ENCODE data around the gene LSM7. TPM values are rescaled to one million over a fixed set of nuclear protein-coding genes. Genes with fewer than 3 reads are reported as not detected.

Gene LSM7
- total and polyA plus RNA-seq, 9 of the 15 experiments (the other 6 are each of a cell fraction or from before 2014, with no cell fraction given), result 40.5 to 690 (median 265) TPM

DNA sequence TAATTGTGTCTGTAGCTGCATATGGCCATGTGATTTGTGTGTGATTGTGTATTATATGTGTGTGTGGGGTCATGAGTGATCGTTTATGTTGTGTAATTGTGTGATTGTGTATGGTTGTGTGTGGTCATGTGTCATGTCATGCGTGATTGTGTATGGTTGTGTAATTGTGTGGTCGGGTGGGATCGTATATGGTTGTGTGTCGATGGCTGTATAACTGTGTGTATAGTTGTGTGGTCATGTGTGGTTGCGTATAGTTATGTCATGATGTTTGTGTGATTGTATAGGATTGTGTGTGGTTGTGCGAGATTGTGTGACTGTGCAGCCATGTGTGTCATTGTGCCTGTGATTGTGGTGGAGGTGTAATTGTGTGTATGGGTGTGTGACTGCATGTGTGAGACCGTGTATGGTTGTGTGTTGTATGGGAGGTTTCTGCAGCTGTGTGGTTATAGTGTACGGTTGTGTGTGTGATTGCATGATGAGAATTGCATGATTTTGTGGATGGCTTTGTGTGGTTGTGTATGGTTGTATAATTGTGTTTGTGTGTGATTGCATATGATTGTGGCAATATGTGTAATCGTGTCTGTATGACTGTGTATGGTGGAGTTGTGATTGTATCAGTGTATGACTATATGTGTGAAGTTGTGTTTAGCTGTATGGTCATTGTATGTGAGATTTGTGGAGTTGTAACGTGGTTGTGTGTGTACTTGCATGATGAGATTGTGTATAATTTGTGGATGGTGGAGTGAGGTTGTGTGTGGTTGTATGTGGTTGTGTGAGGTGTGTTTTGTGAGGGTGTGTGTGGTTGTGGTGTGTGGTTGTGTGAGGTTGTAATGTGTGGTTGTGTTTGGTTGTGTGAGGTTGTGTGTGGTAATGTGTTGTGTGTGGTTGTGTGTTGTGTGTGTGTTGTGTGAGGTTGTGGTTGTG is 33.9 kb upstream of the LSM7 start (continued):
- TF ChIP-seq, protein P1, sequence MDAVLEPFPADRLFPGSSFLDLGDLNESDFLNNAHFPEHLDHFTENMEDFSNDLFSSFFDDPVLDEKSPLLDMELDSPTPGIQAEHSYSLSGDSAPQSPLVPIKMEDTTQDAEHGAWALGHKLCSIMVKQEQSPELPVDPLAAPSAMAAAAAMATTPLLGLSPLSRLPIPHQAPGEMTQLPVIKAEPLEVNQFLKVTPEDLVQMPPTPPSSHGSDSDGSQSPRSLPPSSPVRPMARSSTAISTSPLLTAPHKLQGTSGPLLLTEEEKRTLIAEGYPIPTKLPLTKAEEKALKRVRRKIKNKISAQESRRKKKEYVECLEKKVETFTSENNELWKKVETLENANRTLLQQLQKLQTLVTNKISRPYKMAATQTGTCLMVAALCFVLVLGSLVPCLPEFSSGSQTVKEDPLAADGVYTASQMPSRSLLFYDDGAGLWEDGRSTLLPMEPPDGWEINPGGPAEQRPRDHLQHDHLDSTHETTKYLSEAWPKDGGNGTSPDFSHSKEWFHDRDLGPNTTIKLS (IDR thresholded peaks at IDR 0.05; ENCODE audit: borderline replicate concordance, low read depth), result no peak
- no peak for TF ChIP-seq ZNF224 (CRISPR knock-in tag; IDR thresholded peaks at IDR 0.05)
- no peak for TF ChIP-seq NFE2 (IDR thresholded peaks at IDR 0.05; ENCODE audit: low read depth)
- TF ChIP-seq, protein P2, sequence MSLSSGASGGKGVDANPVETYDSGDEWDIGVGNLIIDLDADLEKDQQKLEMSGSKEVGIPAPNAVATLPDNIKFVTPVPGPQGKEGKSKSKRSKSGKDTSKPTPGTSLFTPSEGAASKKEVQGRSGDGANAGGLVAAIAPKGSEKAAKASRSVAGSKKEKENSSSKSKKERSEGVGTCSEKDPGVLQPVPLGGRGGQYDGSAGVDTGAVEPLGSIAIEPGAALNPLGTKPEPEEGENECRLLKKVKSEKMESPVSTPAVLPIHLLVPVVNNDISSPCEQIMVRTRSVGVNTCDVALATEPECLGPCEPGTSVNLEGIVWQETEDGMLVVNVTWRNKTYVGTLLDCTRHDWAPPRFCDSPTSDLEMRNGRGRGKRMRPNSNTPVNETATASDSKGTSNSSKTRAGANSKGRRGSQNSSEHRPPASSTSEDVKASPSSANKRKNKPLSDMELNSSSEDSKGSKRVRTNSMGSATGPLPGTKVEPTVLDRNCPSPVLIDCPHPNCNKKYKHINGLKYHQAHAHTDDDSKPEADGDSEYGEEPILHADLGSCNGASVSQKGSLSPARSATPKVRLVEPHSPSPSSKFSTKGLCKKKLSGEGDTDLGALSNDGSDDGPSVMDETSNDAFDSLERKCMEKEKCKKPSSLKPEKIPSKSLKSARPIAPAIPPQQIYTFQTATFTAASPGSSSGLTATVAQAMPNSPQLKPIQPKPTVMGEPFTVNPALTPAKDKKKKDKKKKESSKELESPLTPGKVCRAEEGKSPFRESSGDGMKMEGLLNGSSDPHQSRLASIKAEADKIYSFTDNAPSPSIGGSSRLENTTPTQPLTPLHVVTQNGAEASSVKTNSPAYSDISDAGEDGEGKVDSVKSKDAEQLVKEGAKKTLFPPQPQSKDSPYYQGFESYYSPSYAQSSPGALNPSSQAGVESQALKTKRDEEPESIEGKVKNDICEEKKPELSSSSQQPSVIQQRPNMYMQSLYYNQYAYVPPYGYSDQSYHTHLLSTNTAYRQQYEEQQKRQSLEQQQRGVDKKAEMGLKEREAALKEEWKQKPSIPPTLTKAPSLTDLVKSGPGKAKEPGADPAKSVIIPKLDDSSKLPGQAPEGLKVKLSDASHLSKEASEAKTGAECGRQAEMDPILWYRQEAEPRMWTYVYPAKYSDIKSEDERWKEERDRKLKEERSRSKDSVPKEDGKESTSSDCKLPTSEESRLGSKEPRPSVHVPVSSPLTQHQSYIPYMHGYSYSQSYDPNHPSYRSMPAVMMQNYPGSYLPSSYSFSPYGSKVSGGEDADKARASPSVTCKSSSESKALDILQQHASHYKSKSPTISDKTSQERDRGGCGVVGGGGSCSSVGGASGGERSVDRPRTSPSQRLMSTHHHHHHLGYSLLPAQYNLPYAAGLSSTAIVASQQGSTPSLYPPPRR (CRISPR knock-in tag; IDR thresholded peaks at IDR 0.05; ENCODE audit: borderline replicate concordance), result 0 out of 2 replicates have a peak, but pooled peaks have one; percentile 26
- TF ChIP-seq NR4A1 (CRISPR knock-in tag; IDR thresholded peaks at IDR 0.05), result no peak
- no peak for TF ChIP-seq NR4A1 (tag; IDR thresholded peaks at IDR 0.05)
- TF ChIP-seq, protein P3, sequence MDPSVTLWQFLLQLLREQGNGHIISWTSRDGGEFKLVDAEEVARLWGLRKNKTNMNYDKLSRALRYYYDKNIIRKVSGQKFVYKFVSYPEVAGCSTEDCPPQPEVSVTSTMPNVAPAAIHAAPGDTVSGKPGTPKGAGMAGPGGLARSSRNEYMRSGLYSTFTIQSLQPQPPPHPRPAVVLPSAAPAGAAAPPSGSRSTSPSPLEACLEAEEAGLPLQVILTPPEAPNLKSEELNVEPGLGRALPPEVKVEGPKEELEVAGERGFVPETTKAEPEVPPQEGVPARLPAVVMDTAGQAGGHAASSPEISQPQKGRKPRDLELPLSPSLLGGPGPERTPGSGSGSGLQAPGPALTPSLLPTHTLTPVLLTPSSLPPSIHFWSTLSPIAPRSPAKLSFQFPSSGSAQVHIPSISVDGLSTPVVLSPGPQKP (CRISPR knock-in tag; IDR thresholded peaks at IDR 0.05), result no peak
- no peak for TF ChIP-seq MTA1 (IDR thresholded peaks at IDR 0.05; ENCODE audit: borderline replicate concordance)
- no peak for TF ChIP-seq ETV5 (CRISPR knock-in tag; IDR thresholded peaks at IDR 0.05; ENCODE audit: low read depth)
- TF ChIP-seq, protein P4, sequence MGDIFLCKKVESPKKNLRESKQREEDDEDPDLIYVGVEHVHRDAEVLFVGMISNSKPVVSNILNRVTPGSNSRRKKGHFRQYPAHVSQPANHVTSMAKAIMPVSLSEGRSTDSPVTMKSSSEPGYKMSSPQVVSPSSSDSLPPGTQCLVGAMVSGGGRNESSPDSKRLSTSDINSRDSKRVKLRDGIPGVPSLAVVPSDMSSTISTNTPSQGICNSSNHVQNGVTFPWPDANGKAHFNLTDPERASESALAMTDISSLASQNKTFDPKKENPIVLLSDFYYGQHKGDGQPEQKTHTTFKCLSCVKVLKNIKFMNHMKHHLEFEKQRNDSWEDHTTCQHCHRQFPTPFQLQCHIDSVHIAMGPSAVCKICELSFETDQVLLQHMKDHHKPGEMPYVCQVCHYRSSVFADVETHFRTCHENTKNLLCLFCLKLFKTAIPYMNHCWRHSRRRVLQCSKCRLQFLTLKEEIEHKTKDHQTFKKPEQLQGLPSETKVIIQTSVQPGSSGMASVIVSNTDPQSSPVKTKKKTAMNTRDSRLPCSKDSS (IDR thresholded peaks at IDR 0.05; ENCODE audit: low read depth, partially characterized antibody), result no peak
- no peak for TF ChIP-seq ZNF197 (CRISPR knock-in tag; IDR thresholded peaks at IDR 0.05; ENCODE audit: low read depth)
- no peak for TF ChIP-seq POLR3G (IDR thresholded peaks at IDR 0.05; ENCODE audit: extremely low read depth, insufficient read length, insufficient replicate concordance)
- peak; percentile 35 to 54; a peak in 3 of 4 replicates for TF ChIP-seq TRIM24 (IDR thresholded peaks at IDR 0.05)
- no peak for TF ChIP-seq TEAD2 (tag; IDR thresholded peaks at IDR 0.05)
- TF ChIP-seq OTX1 (CRISPR knock-in tag; IDR thresholded peaks at IDR 0.05), result no peak
- TF ChIP-seq E2F3 (CRISPR knock-in tag; IDR thresholded peaks at IDR 0.05), result no peak
- TF ChIP-seq ZNF586 (CRISPR knock-in tag; conservative IDR thresholded peaks at IDR 0.05), result no peak
- no peak for TF ChIP-seq ZNF696 (CRISPR knock-in tag; conservative IDR thresholded peaks at IDR 0.05)

Data from K562 (cell line).